Parathyroid adenoma (tissue), 2 donors: Measurements from ENCODE around the gene ZNF646.

ENCODE experiments used
- H2AFZ ChIP-seq: fragments of 300-600 bp; sonication (generic); one replicate; pipeline ENCODE4 v1.7.0; 2017; ENCODE audit warnings: antibody characterized with exemption, mild to moderate bottlenecking
- H3K27ac ChIP-seq: fragments of 300-600 bp; sonication (generic); one replicate; pipeline ENCODE4 v1.7.0; 2017
- H3K27me3 ChIP-seq: fragments of 300-600 bp; sonication (generic); one replicate; pipeline ENCODE4 v1.7.0; 2017; ENCODE audit warnings: low read length; ENCODE audit not compliant: control insufficient read depth, insufficient read depth
- H3K36me3 ChIP-seq: fragments of 300-600 bp; sonication (generic); one replicate; pipeline ENCODE4 v1.7.0; 2017; ENCODE audit warnings: low read length; ENCODE audit not compliant: control insufficient read depth, insufficient read depth
- H3K4me1 ChIP-seq: fragments of 300-600 bp; sonication (generic); one replicate; pipeline ENCODE4 v1.7.0; 2017; ENCODE audit warnings: control low read depth
- H3K4me2 ChIP-seq: fragments of 300-600 bp; sonication (generic); one replicate; pipeline ENCODE4 v1.7.0; 2017; ENCODE audit warnings: low read length
- H3K4me3 ChIP-seq: fragments of 300-600 bp; sonication (generic); one replicate; pipeline ENCODE4 v1.7.0; 2017; ENCODE audit warnings: low read depth, low read length
- H3K79me2 ChIP-seq: fragments of 300-600 bp; sonication (generic); one replicate; pipeline ENCODE4 v1.7.0; 2017; ENCODE audit warnings: control low read depth
- H3K9ac ChIP-seq: fragments of 300-600 bp; sonication (generic); one replicate; pipeline ENCODE4 v1.7.0; 2017; ENCODE audit warnings: mild to moderate bottlenecking
- H3K9me3 ChIP-seq: fragments of 300-600 bp; sonication (generic); one replicate; pipeline ENCODE4 v1.7.0; 2017; ENCODE audit warnings: low read length; ENCODE audit not compliant: control insufficient read depth
- CTCF ChIP-seq: fragments of 300-600 bp; sonication (generic); IDR thresholded peaks from one replicate; pipeline ENCODE4 v1.7.0; 2017; ENCODE audit warnings: antibody characterized with exemption, mild to moderate bottlenecking
- donor health status: primary hyperparathyroidism.

ZNF646 gene

GRCh38 chr16:31131416-31131815 is 57.2 kb downstream of the ZNF646 start:
- Histone ChIP-seq H3K4me1 (peaks cover 40% of the 10 kb centered on the region), H3K27ac (peak overlapping the region; percentile 86), H3K4me2 (peak overlapping the region; percentile 1), H3K4me3 (peak overlapping the region; percentile 23), H3K27me3 (no peaks in the 10 kb centered on the region), H3K36me3 (no peaks in the 10 kb centered on the region), H3K9ac (no peak overlapping the region), H3K9me3 (no peaks in the 10 kb centered on the region), H3K79me2 (peaks cover 15% of the 10 kb centered on the region), H2AFZ (no peak overlapping the region)
- no peak for TF ChIP-seq CTCF

GRCh38 chr16:31131841-31132271 is 57.6 kb downstream of the ZNF646 start:
- Histone ChIP-seq H2AFZ (no peak overlapping the region), H3K27ac (no peak overlapping the region), H3K4me3 (no peak overlapping the region), H3K9me3 (no peaks in the 10 kb centered on the region), H3K79me2 (peaks cover 15% of the 10 kb centered on the region), H3K4me1 (peaks cover 40% of the 10 kb centered on the region), H3K36me3 (no peaks in the 10 kb centered on the region), H3K9ac (no peak overlapping the region), H3K4me2 (no peak overlapping the region), H3K27me3 (no peaks in the 10 kb centered on the region)
- no peak for TF ChIP-seq CTCF

GRCh38 chr16:31132303-31132979 is 58.2 kb downstream of the ZNF646 start:
- peaks cover 40% of the 10 kb centered on the region for H3K4me1 ChIP-seq
- H3K9ac ChIP-seq = no peak overlapping the region
- H3K27me3 ChIP-seq = no peaks in the 10 kb centered on the region

DNA sequence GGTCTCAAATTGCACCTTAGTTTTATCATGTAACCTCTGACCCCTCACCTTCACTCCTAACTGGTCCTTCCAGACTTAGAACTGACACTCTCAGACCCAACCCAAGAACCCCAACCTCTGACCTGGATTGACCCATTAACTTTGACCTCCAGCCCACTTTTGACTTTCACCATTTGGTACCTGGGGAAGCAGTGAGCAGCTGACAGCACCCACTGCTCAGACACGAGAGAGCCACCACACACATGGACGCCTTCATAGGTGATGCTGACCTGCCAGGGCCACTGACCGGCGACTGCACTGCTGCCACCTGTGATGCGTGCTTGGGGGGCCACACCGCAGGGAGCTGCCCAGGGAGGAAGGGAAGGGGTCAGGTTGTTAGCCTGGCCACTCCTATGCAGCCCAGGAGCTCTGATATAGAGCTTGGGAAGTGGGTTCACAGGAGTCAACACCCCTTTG is 58.9 kb downstream of the ZNF646 start:
- H3K4me1 ChIP-seq = peaks cover 40% of the 10 kb centered on the region
- no peak overlapping the region for H3K4me3 ChIP-seq
- H3K36me3 ChIP-seq = no peaks in the 10 kb centered on the region
- TF ChIP-seq CTCF = no peak
- no peak overlapping the region for H3K4me2 ChIP-seq
- no peaks in the 10 kb centered on the region for H3K9me3 ChIP-seq
- no peak overlapping the region for H3K27ac ChIP-seq
- no peak overlapping the region for H3K9ac ChIP-seq
- H3K27me3 ChIP-seq = no peaks in the 10 kb centered on the region
- peaks cover 8% of the 10 kb centered on the region for H3K79me2 ChIP-seq
- H2AFZ ChIP-seq = no peak overlapping the region

More at GRCh38 chr16:31132303-31132979, 58.2 kb downstream of the ZNF646 start:
- Histone ChIP-seq H3K4me2 (no peak overlapping the region), H3K4me3 (no peak overlapping the region), H3K9me3 (no peaks in the 10 kb centered on the region), H3K27ac (no peak overlapping the region), H3K79me2 (peaks cover 11% of the 10 kb centered on the region), H2AFZ (no peak overlapping the region), H3K36me3 (no peaks in the 10 kb centered on the region)
- no peak for TF ChIP-seq CTCF
